Kidney (tissue), 14 donors: ENCODE results near the gene PLXNA2. TPM values are rescaled to one million over a fixed set of nuclear protein-coding genes. Genes with fewer than 3 reads are reported as not detected.

ENCODE experiments used
- DNase-seq, 5 donors: peaks; one replicate each; pipeline ENCODE4 v3.0.0-alpha.2; 2013 to 2020
- FAIRE-seq: peaks from 2 replicates; lab custom pipeline; 2012; peaks lifted over from hg19 to GRCh38; lab: Jason Lieb, UNC
- H3K27ac ChIP-seq, 2 donors: one replicate each; pipeline ENCODE4 v1.7.0; 2013; ENCODE audit warnings: low read depth in 2 of 2, low read length in 2 of 2, inconsistent platforms in 1 of 2
- H3K27me3 ChIP-seq: one replicate; pipeline ENCODE4 v1.7.1; 2013; ENCODE audit warnings: low read length, inconsistent platforms; ENCODE audit not compliant: control insufficient read depth, insufficient read depth
- H3K36me3 ChIP-seq, 3 donors: one replicate each; pipeline versions ENCODE4 v1.7.0 to v1.7.1; 2013; ENCODE audit warnings: low read length in 3 of 3, control low read depth in 1 of 3, inconsistent platforms in 1 of 3; ENCODE audit not compliant: insufficient read depth in 3 of 3, control insufficient read depth in 2 of 3
- H3K4me1 ChIP-seq, 3 donors: one replicate each; pipeline versions ENCODE4 v1.7.0 to v1.7.1; 2013; ENCODE audit warnings: low read length in 3 of 3, inconsistent platforms in 1 of 3, low read depth in 1 of 3; ENCODE audit not compliant: control insufficient read depth in 2 of 3, insufficient read depth in 2 of 3
- H3K4me3 ChIP-seq, 3 donors: one replicate each; pipeline versions ENCODE4 v1.7.0 to v1.8.1; 2013; ENCODE audit warnings: low read length in 3 of 3, control low read depth in 1 of 3, inconsistent platforms in 1 of 3
- H3K9ac ChIP-seq, 3 donors: one replicate each; pipeline versions ENCODE4 v1.7.0 to v1.7.1; 2013; ENCODE audit warnings: low read length in 3 of 3, control low read depth in 1 of 3, inconsistent platforms in 1 of 3
- H3K9me3 ChIP-seq, 3 donors: one replicate each; pipeline versions ENCODE4 v1.7.0 to v1.7.1; 2013; ENCODE audit warnings: low read length in 3 of 3, control low read depth in 1 of 3, inconsistent platforms in 1 of 3; ENCODE audit not compliant: control insufficient read depth in 2 of 3, insufficient read depth in 1 of 3
- intact Hi-C: fragments of 100-400 bp; cut with DNase I; formaldehyde crosslinking; loops from one replicate; pipeline ENCODE4 v1.11.1; 2022
- polyA plus RNA-seq: library from polyadenylated mRNA; stranded (reverse); fragments of 350-450 nt; fragmentation: Illumina TruSeq; extraction: RNeasy Lipid Tissue Mini Kit (QIAGEN cat#74804); gene quantifications from one replicate; pipeline ENCODE4 v1.2.3, GENCODE V29; 2014; ENCODE audit warnings: low read depth, low replicate concordance; ENCODE audit not compliant: insufficient read depth
- total RNA-seq: library from RNA; stranded (reverse); fragmentation: NEBNext Ultra II Directional; extraction: Animal tissue kit (Norgen Biotek cat#: 25700); gene quantifications from one replicate; pipeline ENCODE4 v1.2.1, GENCODE V29; 2021
- TF ChIP-seq, protein P1 (sequence below): IDR thresholded peaks from 3 replicates; pipeline ENCODE4 v1.5.1; 2012; ENCODE audit warnings: mild to moderate bottlenecking, moderate library complexity, borderline replicate concordance; ENCODE audit not compliant: insufficient read depth; ENCODE audit errors: extremely low read depth
- donor health status: control.
- donor health status: control.
- donor health status: control.
- donor health status: control.
- donor health status: control.
- donor health status: DM: yes; HTN: yes; CAD: no.
- donor health status: Normal renal cell carcinoma (clear cell type).

Gene PLXNA2
- total and polyA plus RNA-seq, 2 donors from 2014 or later, result 2.4 to 27.9 TPM

DNA sequence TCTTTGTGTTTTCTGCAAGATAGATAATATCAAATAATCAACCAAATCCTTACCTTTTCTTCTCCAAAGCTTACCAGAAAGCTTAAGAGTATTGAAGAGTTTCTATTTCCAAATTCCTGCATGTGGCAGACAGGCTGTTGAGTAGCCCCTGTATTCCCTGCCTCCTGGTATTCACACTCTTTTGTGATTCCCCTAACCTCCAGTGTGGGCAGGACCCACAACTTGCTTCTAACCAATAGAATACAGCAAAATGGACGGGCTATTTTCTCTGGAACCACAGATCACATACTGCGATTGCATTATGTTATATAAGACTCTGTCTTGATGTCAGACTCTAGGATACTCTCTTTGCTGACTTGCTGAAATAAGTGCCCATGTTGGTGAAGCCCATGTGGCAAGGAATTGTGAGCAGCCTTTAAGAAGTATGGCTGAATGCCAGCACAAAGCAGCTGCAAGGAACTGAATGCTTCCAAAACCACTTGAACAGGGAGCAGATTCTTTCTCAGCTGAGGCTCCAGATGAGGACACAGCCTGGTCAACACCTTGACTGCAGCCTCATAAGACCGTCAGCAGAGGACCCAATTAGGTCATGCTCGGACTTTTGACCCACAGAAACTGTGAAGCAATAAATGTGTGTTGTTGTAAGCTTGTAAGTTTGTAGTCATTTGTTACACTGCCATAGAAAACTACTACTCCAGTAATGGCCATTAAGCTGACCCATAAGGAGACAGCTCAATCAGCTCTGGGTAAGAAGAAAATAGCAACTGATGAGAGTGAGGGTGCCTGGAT is 47.9 kb upstream of the PLXNA2 start:
- Histone ChIP-seq H3K4me1 (no peaks in the 10 kb centered on the region), H3K9ac (no peak overlapping the region), H3K27me3 (no peaks in the 10 kb centered on the region), H3K27ac (no peak overlapping the region), H3K36me3 (no peaks in the 10 kb centered on the region), H3K4me3 (no peak overlapping the region), H3K9me3 (no peaks in the 10 kb centered on the region)
- DNase-seq (no peak), FAIRE-seq (no peak)
- TF ChIP-seq, protein P1, sequence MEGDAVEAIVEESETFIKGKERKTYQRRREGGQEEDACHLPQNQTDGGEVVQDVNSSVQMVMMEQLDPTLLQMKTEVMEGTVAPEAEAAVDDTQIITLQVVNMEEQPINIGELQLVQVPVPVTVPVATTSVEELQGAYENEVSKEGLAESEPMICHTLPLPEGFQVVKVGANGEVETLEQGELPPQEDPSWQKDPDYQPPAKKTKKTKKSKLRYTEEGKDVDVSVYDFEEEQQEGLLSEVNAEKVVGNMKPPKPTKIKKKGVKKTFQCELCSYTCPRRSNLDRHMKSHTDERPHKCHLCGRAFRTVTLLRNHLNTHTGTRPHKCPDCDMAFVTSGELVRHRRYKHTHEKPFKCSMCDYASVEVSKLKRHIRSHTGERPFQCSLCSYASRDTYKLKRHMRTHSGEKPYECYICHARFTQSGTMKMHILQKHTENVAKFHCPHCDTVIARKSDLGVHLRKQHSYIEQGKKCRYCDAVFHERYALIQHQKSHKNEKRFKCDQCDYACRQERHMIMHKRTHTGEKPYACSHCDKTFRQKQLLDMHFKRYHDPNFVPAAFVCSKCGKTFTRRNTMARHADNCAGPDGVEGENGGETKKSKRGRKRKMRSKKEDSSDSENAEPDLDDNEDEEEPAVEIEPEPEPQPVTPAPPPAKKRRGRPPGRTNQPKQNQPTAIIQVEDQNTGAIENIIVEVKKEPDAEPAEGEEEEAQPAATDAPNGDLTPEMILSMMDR, result no peak
- intact Hi-C loops, result no loop called here

DNA sequence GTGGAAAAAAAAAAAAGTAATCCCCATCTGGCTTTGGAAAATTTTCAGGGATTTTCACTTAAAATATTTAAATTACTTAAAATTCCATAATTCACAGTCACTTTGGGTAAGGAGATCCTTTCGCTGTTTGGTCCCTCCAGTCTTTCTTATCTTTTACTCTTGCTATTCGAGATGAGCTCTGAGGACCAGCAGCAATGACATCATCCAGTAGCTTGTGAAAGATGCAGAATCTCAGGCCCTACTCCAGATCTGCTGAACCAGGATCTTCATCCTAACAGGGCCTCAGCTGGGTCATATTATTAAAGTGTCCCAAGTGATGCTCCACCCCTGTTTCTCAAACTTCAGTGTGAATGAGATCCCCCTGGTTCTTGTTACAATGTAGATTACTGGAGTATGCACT is 46.9 kb upstream of the PLXNA2 start:
- FAIRE-seq, result no peak
- H3K9ac ChIP-seq, result no peak overlapping the region
- no peak for DNase-seq
- H3K9me3 ChIP-seq, result no peaks in the 10 kb centered on the region
- no peak overlapping the region for H3K4me3 ChIP-seq
- H3K27me3 ChIP-seq, result no peaks in the 10 kb centered on the region
- H3K27ac ChIP-seq, result no peak overlapping the region
- intact Hi-C loops, result no loop called here
- H3K4me1 ChIP-seq, result no peaks in the 10 kb centered on the region
- no peaks in the 10 kb centered on the region for H3K36me3 ChIP-seq
- TF ChIP-seq, protein P1, result no peak

DNA sequence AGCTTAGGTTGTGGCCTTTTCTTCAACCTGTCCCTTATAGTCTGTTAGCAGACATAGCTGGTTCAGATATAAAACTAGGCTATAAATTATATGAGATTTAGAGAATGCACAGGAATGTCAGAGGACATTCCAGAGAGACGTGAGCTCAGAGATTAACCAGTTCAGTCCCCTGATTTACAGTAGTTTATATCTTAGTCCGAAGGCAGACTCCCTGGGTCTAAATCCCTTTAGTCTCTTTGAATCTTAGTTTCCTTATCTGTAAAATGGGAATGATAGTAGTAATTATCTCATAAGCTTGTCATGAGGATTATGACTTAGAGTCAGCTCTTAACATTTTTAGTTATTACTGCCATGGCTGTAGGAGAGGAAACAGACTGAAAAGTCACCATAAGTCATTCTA is 45.5 kb upstream of the PLXNA2 start:
- TF ChIP-seq, protein P1, result no peak
- H3K27ac ChIP-seq, result no peak overlapping the region
- FAIRE-seq (no peak), DNase-seq (no peak)
- H3K36me3 ChIP-seq, result no peaks in the 10 kb centered on the region
- intact Hi-C loops, result no loop called here
- H3K27me3 ChIP-seq, result no peaks in the 10 kb centered on the region
- no peaks in the 10 kb centered on the region for H3K4me1 ChIP-seq
- H3K9ac ChIP-seq, result no peak overlapping the region
- H3K4me3 ChIP-seq, result no peak overlapping the region
- no peaks in the 10 kb centered on the region for H3K9me3 ChIP-seq

- Histone ChIP-seq H3K4me3 (no peak overlapping the region), H3K27ac (no peak overlapping the region), H3K9ac (no peak overlapping the region), H3K9me3 (no peaks in the 10 kb centered on the region), H3K4me1 (no peaks in the 10 kb centered on the region), H3K36me3 (no peaks in the 10 kb centered on the region), H3K27me3 (no peaks in the 10 kb centered on the region)
- DNase-seq (no peak), FAIRE-seq (no peak)
- intact Hi-C loops, result no loop called here
- TF ChIP-seq, protein P1, result no peak
These were observed 44.3 kb upstream of the PLXNA2 start for GRCh38 chr1:208288495-208288894.
